HEK293 (cell line): ENCODE results near the gene TMEM128.
"Not testable (repeated sequence)": the region's sequence is repeated elsewhere in the genome, so short reads cannot be mapped to it uniquely, and the experiment has no call there.

ENCODE experiments used
- CTCF ChIA-PET: fragments of 350-600 bp; formaldehyde crosslinking; extraction: SDS; loops from one replicate; lab custom pipeline; 2021; ENCODE audit warnings: antibody characterized with exemption; lab: Yijun Ruan, JAX
- POLR2A ChIA-PET: fragments of 300-600 bp; formaldehyde crosslinking; extraction: SDS; loops from one replicate; lab custom pipeline; 2020; ENCODE audit warnings: antibody characterized with exemption, inconsistent platforms; lab: Yijun Ruan, JAX
- H3K27ac ChIP-seq: fragments of 200-500 bp; sonication (Bioruptor generic); 2 replicates; pipeline ENCODE4 v1.5.1; 2014; ENCODE audit warnings: low read depth, low read length, control low read depth, inconsistent platforms; ENCODE audit errors: extremely low read depth
- H3K36me3 ChIP-seq, 2 experiments: fragments of 200-500 bp in 1 of 2; sonication (Bioruptor generic) in 1 of 2; 1 replicate in 1 of 2; 2 replicates in 1 of 2; pipeline ENCODE4 v1.5.1; 2014 to 2017; ENCODE audit warnings: inconsistent platforms in 2 of 2, low read length in 2 of 2; ENCODE audit not compliant: control insufficient read depth in 2 of 2, insufficient read depth in 1 of 2
- H3K4me1 ChIP-seq: fragments of 200-500 bp; sonication (Bioruptor generic); 2 replicates; pipeline ENCODE4 v1.5.1; 2014; ENCODE audit warnings: mild to moderate bottlenecking, low read length, inconsistent platforms; ENCODE audit not compliant: control insufficient read depth, insufficient read depth
- H3K4me3 ChIP-seq: 2 replicates; pipeline ENCODE4 v1.5.1; 2011; ENCODE audit warnings: low read depth, mild to moderate bottlenecking, control low read depth, low read length, moderate library complexity
- H3K9me3 ChIP-seq: fragments of 200-500 bp; sonication (Bioruptor generic); 2 replicates; pipeline ENCODE4 v1.5.1; 2014; ENCODE audit warnings: low read depth, low read length, inconsistent platforms; ENCODE audit not compliant: control insufficient read depth, insufficient read depth
- BCL11A ChIP-seq: fragments of 450-650 bp; formaldehyde crosslinking; IDR thresholded peaks from 2 replicates; pipeline ENCODE4 v1.5.1; 2016; ENCODE audit warnings: low read depth, missing biosample characterization, missing genetic modification characterization
- KLF1 ChIP-seq: fragments of 450-650 bp; formaldehyde crosslinking; IDR thresholded peaks from 2 replicates; pipeline ENCODE4 v1.5.1; 2016; ENCODE audit warnings: missing biosample characterization, missing genetic modification characterization
- PRDM2 ChIP-seq: fragments of 450-650 bp; formaldehyde crosslinking; IDR thresholded peaks from 2 replicates; pipeline ENCODE4 v1.5.1; 2016; ENCODE audit warnings: missing biosample characterization, missing genetic modification characterization, borderline replicate concordance
- PRDM6 ChIP-seq: fragments of 450-650 bp; formaldehyde crosslinking; IDR thresholded peaks from 2 replicates; pipeline ENCODE4 v1.5.1; 2017; ENCODE audit warnings: missing biosample characterization, missing genetic modification characterization
- TSHZ1 ChIP-seq: fragments of 450-650 bp; formaldehyde crosslinking; IDR thresholded peaks from 2 replicates; pipeline ENCODE4 v1.5.1; 2016; ENCODE audit warnings: missing biosample characterization, missing genetic modification characterization, borderline replicate concordance
- ZBTB49 ChIP-seq: fragments of 450-650 bp; formaldehyde crosslinking; IDR thresholded peaks from 2 replicates; pipeline ENCODE4 v1.5.1; 2016; ENCODE audit warnings: missing biosample characterization, missing genetic modification characterization, low read depth
- ZFP3 ChIP-seq: fragments of 450-650 bp; formaldehyde crosslinking; IDR thresholded peaks from 2 replicates; pipeline ENCODE4 v1.5.1; 2016; ENCODE audit warnings: low read depth, missing biosample characterization, missing genetic modification characterization
- ZNF184 ChIP-seq: fragments of 450-650 bp; IDR thresholded peaks from 2 replicates; pipeline ENCODE4 v1.5.1; 2018; ENCODE audit warnings: missing biosample characterization, mild to moderate bottlenecking, missing genetic modification characterization
- ZNF19 ChIP-seq: fragments of 450-650 bp; formaldehyde crosslinking; IDR thresholded peaks from 2 replicates; pipeline ENCODE4; 2016; ENCODE audit warnings: missing biosample characterization, missing genetic modification characterization, low read depth
- ZNF2 ChIP-seq: fragments of 450-650 bp; formaldehyde crosslinking; IDR thresholded peaks from 2 replicates; pipeline ENCODE4 v1.5.1; 2016; ENCODE audit warnings: missing biosample characterization, missing genetic modification characterization
- ZNF362 ChIP-seq: fragments of 450-650 bp; formaldehyde crosslinking; IDR thresholded peaks from 2 replicates; pipeline ENCODE4 v1.5.1; 2016; ENCODE audit warnings: missing biosample characterization, missing genetic modification characterization
- ZNF37A ChIP-seq: fragments of 450-650 bp; IDR thresholded peaks from 2 replicates; pipeline ENCODE4 v1.5.1; 2018; ENCODE audit warnings: missing biosample characterization, missing genetic modification characterization
- ZNF488 ChIP-seq: fragments of 450-650 bp; formaldehyde crosslinking; IDR thresholded peaks from 2 replicates; pipeline ENCODE4 v1.5.1; 2016; ENCODE audit warnings: missing biosample characterization, missing genetic modification characterization
- ZNF549 ChIP-seq: fragments of 450-650 bp; IDR thresholded peaks from 2 replicates; pipeline ENCODE4 v1.5.1; 2018; ENCODE audit warnings: missing biosample characterization, missing genetic modification characterization, mild to moderate bottlenecking, inconsistent platforms, moderate library complexity
- ZNF837 ChIP-seq: fragments of 450-650 bp; formaldehyde crosslinking; IDR thresholded peaks from 2 replicates; pipeline ENCODE4 v1.5.1; 2016; ENCODE audit warnings: missing biosample characterization, missing genetic modification characterization

The TMEM128 gene

GRCh38 chr4:4216648-4217047 lies 31.4 kb downstream of the TMEM128 start:
- Histone ChIP-seq H3K27ac (no peak overlapping the region), H3K4me1 (no peaks in the 10 kb centered on the region), H3K4me3 (no peak overlapping the region), H3K9me3 (no peaks in the 10 kb centered on the region), H3K36me3 (no peaks in the 10 kb centered on the region)
- TF ChIP-seq ZNF488 (no peak), KLF1 (tag by site-specific recombination) (peak; percentile 20; the same call in 1 of the 2 replicates), PRDM6 (tag by site-specific recombination) (no peak), ZNF184 (tag by site-specific recombination) (no peak), ZFP3 (tag by site-specific recombination) (no peak), ZNF837 (tag by site-specific recombination) (no peak)
- CTCF ChIA-PET, result interaction anchor here (1.2 kb wide), 1 partner anchor 34 kb away, joined by 3 read pairs; no protein-coding TSS in a partner anchor
- POLR2A ChIA-PET, result no interaction called here

GRCh38 chr4:4213674-4214073 lies 34.3 kb downstream of the TMEM128 start:
- POLR2A ChIA-PET, H3K27ac ChIP-seq, H3K9me3 ChIP-seq, H3K4me3 ChIP-seq, H3K4me1 ChIP-seq, CTCF ChIA-PET, H3K36me3 ChIP-seq: not testable (repeated sequence)

- CTCF ChIA-PET, result no interaction called here
- Histone ChIP-seq H3K9me3 (no peaks in the 10 kb centered on the region), H3K4me3 (no peak overlapping the region), H3K27ac (no peak overlapping the region), H3K36me3 (no peaks in the 10 kb centered on the region), H3K4me1 (no peaks in the 10 kb centered on the region)
- POLR2A ChIA-PET, result no interaction called here
- TF ChIP-seq PRDM2 (tag by site-specific recombination) (no peak), ZNF19 (tag by site-specific recombination) (no peak), ZNF549 (tag by site-specific recombination) (no peak), TSHZ1 (no peak), ZNF37A (no peak), ZNF362 (tag by site-specific recombination) (no peak), ZBTB49 (no peak), ZNF2 (tag by site-specific recombination) (no peak), BCL11A (tag by site-specific recombination) (no peak)
These were observed 41.8 kb downstream of the TMEM128 start for GRCh38 chr4:4206204-4206603.
